ENCODE measurements around the gene KLHDC9. TPM values are rescaled to one million over a fixed set of nuclear protein-coding genes. Genes with fewer than 3 reads are reported as not detected.
A peak's percentile ranks its signal among the peaks of the same experiment; 100 is the strongest.

Gene KLHDC9
- total and polyA plus RNA-seq, 2 donors (not counting 1 experiment from before 2014, with no cell fraction given): 1.6 to 2.7 TPM

DNA sequence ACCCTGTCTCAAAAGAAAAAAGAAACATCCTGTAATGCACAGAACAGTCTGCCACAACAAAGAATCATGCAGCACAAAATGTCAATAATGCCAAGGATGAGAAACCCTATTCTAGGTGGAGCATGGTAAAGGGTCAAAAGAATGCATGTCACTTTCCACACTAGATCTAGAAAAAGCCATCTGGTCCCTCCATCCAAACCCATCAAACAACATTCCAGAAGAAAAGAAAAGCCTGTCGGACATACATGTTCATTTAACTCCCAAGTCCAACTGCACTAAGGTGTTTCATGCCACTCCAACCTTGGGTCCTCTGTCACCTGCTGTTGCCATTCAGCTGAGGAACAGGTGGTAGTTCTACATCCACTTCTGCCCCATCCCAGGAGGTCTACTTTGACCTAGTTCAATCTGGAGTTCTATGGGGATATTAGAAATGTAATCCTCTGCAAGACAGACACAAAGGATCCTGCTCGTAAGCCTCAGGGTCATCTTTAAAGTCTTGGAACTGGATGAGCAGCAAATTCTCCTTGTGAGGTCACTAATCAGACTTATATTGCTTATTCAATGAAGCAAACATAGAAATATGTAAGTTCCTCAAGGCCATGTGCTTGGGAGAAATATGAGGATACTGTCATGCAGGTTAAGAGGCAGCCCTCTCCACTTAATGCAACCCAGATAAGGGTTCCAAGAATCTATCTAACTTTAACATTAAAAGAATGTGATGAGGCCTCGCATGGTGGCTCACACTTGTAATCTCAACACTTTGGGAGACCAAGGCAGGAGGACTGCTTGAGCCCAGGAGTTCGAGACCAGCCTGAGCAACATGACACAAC is 30.6 kb downstream of the KLHDC9 start:
- H3K27ac Mint-ChIP-seq: no peak overlapping the region
- peaks cover 17 to 24% of the 10 kb centered on the region in 2 donors for H3K4me1 ChIP-seq (ENCODE audit: control insufficient read depth in 2 of 2, insufficient read depth in 2 of 2, low read length in 2 of 2)
- H3K27me3 ChIP-seq (replicated peaks in 1 of 4; ENCODE audit: control extremely low read depth in 1 of 4, control insufficient read depth in 3 of 4, insufficient read depth in 4 of 4, low read length in 3 of 4): no peaks in the 10 kb centered on the region
- H3K4me2 ChIP-seq (replicated peaks; ENCODE audit: low read depth, low read length, poor library complexity, severe bottlenecking): no peak overlapping the region
- no peak overlapping the region for H2AFZ ChIP-seq (ENCODE audit: insufficient read depth, low read depth, low read length, poor library complexity, severe bottlenecking)
- peaks cover 41% of the 10 kb centered on the region for H3K79me2 ChIP-seq (ENCODE audit: control insufficient read depth, insufficient read depth, low read length)
- peaks cover 2 to 52% of the 10 kb centered on the region in 2 experiments for H3K36me3 ChIP-seq (replicated peaks in 1 of 2; ENCODE audit: control extremely low read depth in 1 of 2, control insufficient read depth in 1 of 2, extremely low read depth in 1 of 2, insufficient read depth in 2 of 2, low read length in 1 of 2)
- CTCF ChIA-PET: interaction anchor here (0.7 to 0.8 kb wide), 2 partner anchors 77 to 1968 kb away, joined by 3 read pairs; no protein-coding TSS in a partner anchor
- no peak overlapping the region for H3K4me3 ChIP-seq (ENCODE audit: control extremely low read depth in 1 of 5, extremely low read depth in 1 of 5, insufficient read depth in 1 of 5, low read depth in 2 of 5, low read length in 4 of 5)
- H3K27ac ChIP-seq (ENCODE audit: low read length in 2 of 2): no peak overlapping the region
- no peak for DNase-seq
- no peak overlapping the region for H3K9ac ChIP-seq (ENCODE audit: low read length)
- WGBS (ENCODE audit: insufficient coverage): 94% methylated on average over 2 of the region's 4 CpGs
- H3K4me1 Mint-ChIP-seq: peaks cover 36% of the 10 kb centered on the region
- no peaks in the 10 kb centered on the region for H3K9me3 Mint-ChIP-seq (ENCODE audit: insufficient read depth)
- no peak overlapping the region for H3K4me3 Mint-ChIP-seq
- H3K27me3 Mint-ChIP-seq: no peaks in the 10 kb centered on the region
- intact Hi-C loops (cut with micrococcal nuclease): no loop called here
- TF ChIP-seq EZH2 (IDR thresholded peaks at IDR 0.05; ENCODE audit: borderline replicate concordance, insufficient read depth, low read depth, low read length, poor library complexity, severe bottlenecking) (no peak), CTCF (IDR thresholded peaks at IDR 0.05) (no peak)
- H4K20me1 ChIP-seq (ENCODE audit: control insufficient read depth, insufficient read depth, low read length, poor library complexity, severe bottlenecking): no peaks in the 10 kb centered on the region
- POLR2A ChIA-PET: interaction anchor here (0.6 kb wide), 1 partner anchor 141 kb away, joined by 5 read pairs; no protein-coding TSS in a partner anchor
- H3K9me3 ChIP-seq (ENCODE audit: control extremely low read depth in 1 of 3, control insufficient read depth in 2 of 3, insufficient read depth in 1 of 3, low read length in 2 of 3): no peaks in the 10 kb centered on the region
- no peak for ATAC-seq (ENCODE audit: low read depth)

GRCh38 chr1:161130266-161130665 is 32.1 kb downstream of the KLHDC9 start:
- no peak for TF ChIP-seq EZH2 (IDR thresholded peaks at IDR 0.05; ENCODE audit: borderline replicate concordance, insufficient read depth, low read depth, low read length, poor library complexity, severe bottlenecking)
- no peak for TF ChIP-seq CTCF (IDR thresholded peaks at IDR 0.05)
- no peaks in the 10 kb centered on the region for H3K9me3 Mint-ChIP-seq (ENCODE audit: insufficient read depth)
- DNase-seq (no peak), ATAC-seq (ENCODE audit: low read depth) (no peak)
- intact Hi-C loops (cut with micrococcal nuclease): loop anchor here (5.0 to 10.0 kb wide), 2 partner anchors 63 to 415 kb away; partner anchors contain the start of genes ARHGAP30 and CD48
- no peaks in the 10 kb centered on the region for H4K20me1 ChIP-seq (ENCODE audit: control insufficient read depth, insufficient read depth, low read length, poor library complexity, severe bottlenecking)
- ChIA-PET POLR2A (no interaction called here), CTCF (no interaction called here)
- H2AFZ ChIP-seq (ENCODE audit: insufficient read depth, low read depth, low read length, poor library complexity, severe bottlenecking): no peak overlapping the region
- peaks cover 2 to 40% of the 10 kb centered on the region in 2 experiments for H3K36me3 ChIP-seq (replicated peaks in 1 of 2; ENCODE audit: control extremely low read depth in 1 of 2, control insufficient read depth in 1 of 2, extremely low read depth in 1 of 2, insufficient read depth in 2 of 2, low read length in 1 of 2)
- peaks cover 40% of the 10 kb centered on the region for H3K4me1 Mint-ChIP-seq
- no peaks in the 10 kb centered on the region for H3K27me3 ChIP-seq (replicated peaks in 1 of 4; ENCODE audit: control extremely low read depth in 1 of 4, control insufficient read depth in 3 of 4, insufficient read depth in 4 of 4, low read length in 3 of 4)
- no CpG with 5 or more reads among the region's 1 CpG for WGBS (ENCODE audit: insufficient coverage)
- peak overlapping the region; percentile 39 for H3K27ac Mint-ChIP-seq
- no peak overlapping the region for H3K4me2 ChIP-seq (replicated peaks; ENCODE audit: low read depth, low read length, poor library complexity, severe bottlenecking)
- peaks cover 49% of the 10 kb centered on the region for H3K79me2 ChIP-seq (ENCODE audit: control insufficient read depth, insufficient read depth, low read length)
- H3K4me3 Mint-ChIP-seq: no peak overlapping the region
- H3K27me3 Mint-ChIP-seq: no peaks in the 10 kb centered on the region
- H3K27ac ChIP-seq (ENCODE audit: low read length in 2 of 2): peak overlapping the region in 1 of 2 donors; percentile 83
- H3K9ac ChIP-seq (ENCODE audit: low read length): no peak overlapping the region
- no peaks in the 10 kb centered on the region for H3K9me3 ChIP-seq (ENCODE audit: control extremely low read depth in 1 of 3, control insufficient read depth in 2 of 3, insufficient read depth in 1 of 3, low read length in 2 of 3)
- H3K4me3 ChIP-seq (ENCODE audit: control extremely low read depth in 1 of 5, extremely low read depth in 1 of 5, insufficient read depth in 1 of 5, low read depth in 2 of 5, low read length in 4 of 5): no peak overlapping the region
- peaks cover 18 to 27% of the 10 kb centered on the region in 2 donors for H3K4me1 ChIP-seq (ENCODE audit: control insufficient read depth in 2 of 2, insufficient read depth in 2 of 2, low read length in 2 of 2)
